ENCODE results near the gene TIRAP.

Gene TIRAP

DNA sequence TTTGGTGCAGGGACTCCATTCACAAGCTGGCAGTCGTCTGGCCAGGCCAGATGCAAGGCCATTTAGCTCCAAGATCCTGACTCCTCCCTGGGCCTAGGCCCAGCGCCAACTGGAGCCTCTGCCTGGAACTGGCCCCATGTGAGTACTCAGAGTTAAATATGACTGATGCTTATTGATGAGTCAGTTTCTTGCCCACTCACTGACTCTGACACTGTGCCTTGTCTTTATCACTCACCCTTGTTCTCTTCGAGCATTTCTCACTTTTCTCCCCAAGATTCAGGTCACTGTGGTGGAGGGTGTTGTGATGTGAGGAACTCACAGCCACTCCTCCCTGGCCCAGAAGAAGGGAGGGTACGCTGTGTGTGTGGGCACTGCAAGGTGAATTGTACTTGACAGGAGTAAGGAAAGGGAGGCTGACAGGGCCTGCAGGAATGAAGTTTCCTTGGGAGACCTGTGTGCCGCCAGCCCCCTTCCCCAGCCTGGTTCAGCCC, 49.4 kb downstream of the TIRAP start:
- DNase-seq (ENCODE audit: extremely low read depth, insufficient read length): no peak
- Histone ChIP-seq H3K36me3 (ENCODE audit: control insufficient read depth, insufficient read depth, low read length) (peaks cover 33% of the 10 kb centered on the region), H3K27me3 (replicated peaks; ENCODE audit: control insufficient read depth, insufficient read depth, low read length) (no peaks in the 10 kb centered on the region), H3K4me3 (replicated peaks; ENCODE audit: low read depth, low read length) (no peak overlapping the region)
- TF ChIP-seq, protein P1, sequence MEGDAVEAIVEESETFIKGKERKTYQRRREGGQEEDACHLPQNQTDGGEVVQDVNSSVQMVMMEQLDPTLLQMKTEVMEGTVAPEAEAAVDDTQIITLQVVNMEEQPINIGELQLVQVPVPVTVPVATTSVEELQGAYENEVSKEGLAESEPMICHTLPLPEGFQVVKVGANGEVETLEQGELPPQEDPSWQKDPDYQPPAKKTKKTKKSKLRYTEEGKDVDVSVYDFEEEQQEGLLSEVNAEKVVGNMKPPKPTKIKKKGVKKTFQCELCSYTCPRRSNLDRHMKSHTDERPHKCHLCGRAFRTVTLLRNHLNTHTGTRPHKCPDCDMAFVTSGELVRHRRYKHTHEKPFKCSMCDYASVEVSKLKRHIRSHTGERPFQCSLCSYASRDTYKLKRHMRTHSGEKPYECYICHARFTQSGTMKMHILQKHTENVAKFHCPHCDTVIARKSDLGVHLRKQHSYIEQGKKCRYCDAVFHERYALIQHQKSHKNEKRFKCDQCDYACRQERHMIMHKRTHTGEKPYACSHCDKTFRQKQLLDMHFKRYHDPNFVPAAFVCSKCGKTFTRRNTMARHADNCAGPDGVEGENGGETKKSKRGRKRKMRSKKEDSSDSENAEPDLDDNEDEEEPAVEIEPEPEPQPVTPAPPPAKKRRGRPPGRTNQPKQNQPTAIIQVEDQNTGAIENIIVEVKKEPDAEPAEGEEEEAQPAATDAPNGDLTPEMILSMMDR (IDR thresholded peaks at IDR 0.05; ENCODE audit: insufficient read depth, low read length, poor library complexity, severe bottlenecking): no peak

DNA sequence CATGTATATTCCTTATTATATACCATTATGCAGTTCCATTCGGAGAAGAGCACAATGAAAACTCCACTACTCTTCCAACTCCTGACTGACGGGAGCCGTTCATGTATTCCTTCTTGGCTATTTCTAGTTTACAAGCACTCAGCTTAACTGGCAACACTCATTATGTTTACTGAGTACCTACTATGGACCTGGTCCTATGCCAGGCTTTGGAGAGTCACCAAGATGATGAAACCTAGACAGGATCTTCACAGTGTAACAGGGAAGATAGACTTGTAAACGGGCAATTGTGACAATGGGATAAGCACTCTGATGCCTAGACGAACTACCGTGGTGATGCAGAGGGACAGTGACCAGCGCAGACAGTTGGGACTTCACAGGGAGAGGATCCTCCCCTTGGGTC, 50.2 kb downstream of the TIRAP start:
- DNase-seq (ENCODE audit: extremely low read depth, insufficient read length): no peak
- H3K36me3 ChIP-seq (ENCODE audit: control insufficient read depth, insufficient read depth, low read length): peaks cover 31% of the 10 kb centered on the region
- H3K4me3 ChIP-seq (replicated peaks; ENCODE audit: low read depth, low read length): no peak overlapping the region
- H3K27me3 ChIP-seq (replicated peaks; ENCODE audit: control insufficient read depth, insufficient read depth, low read length): no peaks in the 10 kb centered on the region
- TF ChIP-seq, protein P1 (IDR thresholded peaks at IDR 0.05; ENCODE audit: insufficient read depth, low read length, poor library complexity, severe bottlenecking): no peak

DNA sequence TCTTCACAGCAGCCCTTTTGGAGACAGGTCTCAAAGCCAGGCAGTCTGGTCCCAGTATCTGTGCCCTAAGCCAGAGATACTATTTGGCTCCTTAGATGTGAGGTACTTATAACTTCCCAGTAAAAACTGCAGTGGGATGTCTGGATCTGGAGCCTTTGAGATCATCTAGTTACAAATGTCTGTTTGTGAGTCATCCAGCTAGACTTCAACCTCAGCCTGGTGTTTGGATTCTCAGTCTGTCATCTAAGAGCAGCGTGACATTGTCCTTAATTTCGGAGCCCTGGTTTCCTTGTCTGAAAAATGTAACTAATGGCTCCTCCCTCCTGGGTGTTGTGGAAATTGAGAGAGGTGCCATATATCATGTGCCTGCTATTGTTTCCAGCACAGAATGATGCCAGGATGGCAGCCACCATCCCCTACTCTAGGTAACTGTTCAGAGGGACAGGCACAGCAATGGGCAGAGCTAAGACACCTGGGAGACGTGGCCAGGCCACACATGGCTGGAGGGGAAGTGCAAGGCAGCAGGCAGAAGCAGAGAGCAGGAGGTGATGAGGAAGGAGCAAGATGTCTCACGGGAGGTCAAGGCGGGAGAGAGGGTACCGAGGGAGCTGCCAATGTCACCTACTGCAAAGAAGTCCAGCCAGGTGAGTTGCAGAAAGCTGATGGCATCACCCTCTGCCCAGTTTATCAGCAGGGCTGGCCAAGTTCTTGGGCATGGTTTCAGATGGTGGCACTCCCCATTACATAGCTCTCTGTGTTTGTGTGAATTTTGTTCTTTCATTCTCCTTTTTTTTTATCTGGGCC, 52.0 kb downstream of the TIRAP start:
- Histone ChIP-seq H3K4me3 (replicated peaks; ENCODE audit: low read depth, low read length) (no peak overlapping the region), H3K27me3 (replicated peaks; ENCODE audit: control insufficient read depth, insufficient read depth, low read length) (no peaks in the 10 kb centered on the region), H3K36me3 (ENCODE audit: control insufficient read depth, insufficient read depth, low read length) (peaks cover 35% of the 10 kb centered on the region)
- DNase-seq (ENCODE audit: extremely low read depth, insufficient read length): no peak
- TF ChIP-seq, protein P1 (IDR thresholded peaks at IDR 0.05; ENCODE audit: insufficient read depth, low read length, poor library complexity, severe bottlenecking): no peak

DNA sequence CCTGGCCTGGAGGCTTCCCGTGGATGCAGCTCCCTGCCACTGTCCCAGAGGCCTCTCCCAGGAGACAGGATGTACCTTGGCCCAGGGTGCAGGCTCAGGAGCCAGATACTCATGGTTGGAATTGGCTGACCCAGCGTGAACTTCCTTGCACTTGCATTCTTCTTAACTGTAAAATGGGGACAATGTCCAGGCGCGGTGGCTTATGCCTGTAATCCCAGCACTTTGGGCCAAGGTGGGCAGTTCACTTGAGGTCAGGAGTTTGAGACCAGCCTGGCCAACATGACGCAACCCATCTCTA, 52.5 kb downstream of the TIRAP start:
- peaks cover 35% of the 10 kb centered on the region for H3K36me3 ChIP-seq (ENCODE audit: control insufficient read depth, insufficient read depth, low read length)
- TF ChIP-seq, protein P1 (IDR thresholded peaks at IDR 0.05; ENCODE audit: insufficient read depth, low read length, poor library complexity, severe bottlenecking): no peak
- no peak overlapping the region for H3K4me3 ChIP-seq (replicated peaks; ENCODE audit: low read depth, low read length)
- no peaks in the 10 kb centered on the region for H3K27me3 ChIP-seq (replicated peaks; ENCODE audit: control insufficient read depth, insufficient read depth, low read length)
- no peak for DNase-seq (ENCODE audit: extremely low read depth, insufficient read length)

DNA sequence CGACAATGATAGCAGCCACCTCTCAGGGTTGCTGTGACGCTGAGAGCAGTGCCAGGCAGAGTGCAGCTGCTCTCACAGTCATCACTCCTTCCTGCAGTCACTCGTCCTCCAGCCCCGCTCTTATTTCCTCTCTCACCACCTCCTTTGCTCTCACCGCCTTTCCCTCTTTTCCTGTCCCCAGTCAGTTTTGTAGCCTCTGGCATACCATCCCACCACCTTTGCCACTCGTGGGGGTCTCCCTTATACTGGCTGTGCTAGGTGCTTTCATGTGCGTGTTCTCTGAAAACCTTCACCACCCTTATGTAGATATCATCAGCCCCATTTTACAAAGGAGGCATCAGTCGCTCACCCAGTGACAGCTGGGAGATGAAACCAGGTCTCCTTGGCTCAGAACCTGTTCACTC, 53.2 kb downstream of the TIRAP start:
- TF ChIP-seq, protein P1 (IDR thresholded peaks at IDR 0.05; ENCODE audit: insufficient read depth, low read length, poor library complexity, severe bottlenecking): no peak
- peaks cover 34% of the 10 kb centered on the region for H3K36me3 ChIP-seq (ENCODE audit: control insufficient read depth, insufficient read depth, low read length)
- no peaks in the 10 kb centered on the region for H3K27me3 ChIP-seq (replicated peaks; ENCODE audit: control insufficient read depth, insufficient read depth, low read length)
- no peak overlapping the region for H3K4me3 ChIP-seq (replicated peaks; ENCODE audit: low read depth, low read length)
- DNase-seq (ENCODE audit: extremely low read depth, insufficient read length): no peak
